RWPE1 (cell line): Measurements from ENCODE around the gene LPXN.
A peak's percentile ranks its signal among the peaks of the same experiment; 100 is the strongest.

Source experiments
- CTCF ChIA-PET: fragments of 350-600 bp; sonication (Branson Sonifier 250); formaldehyde crosslinking; extraction: SDS; loops from one replicate; lab custom pipeline; 2021; lab: Yijun Ruan, JAX
- POLR2A ChIA-PET: fragments of 400-600 bp; formaldehyde crosslinking; extraction: SDS; loops from one replicate; lab custom pipeline; 2020; ENCODE audit warnings: antibody characterized with exemption; ENCODE audit not compliant: low non-redundant PET; lab: Yijun Ruan, JAX
- DNase-seq: peaks from one replicate; pipeline ENCODE4 v3.0.0; 2012; ENCODE audit warnings: low spot score
- H3K27ac ChIP-seq: fragments of 450-650 bp; 2 replicates; pipeline ENCODE4 v1.5.1; 2017
- TF ChIP-seq, protein P1 (sequence below): fragments of 450-650 bp; conservative IDR thresholded peaks from 2 replicates; pipeline ENCODE4 v1.5.1; 2017; ENCODE audit warnings: low read depth, mild to moderate bottlenecking

LPXN gene

DNA sequence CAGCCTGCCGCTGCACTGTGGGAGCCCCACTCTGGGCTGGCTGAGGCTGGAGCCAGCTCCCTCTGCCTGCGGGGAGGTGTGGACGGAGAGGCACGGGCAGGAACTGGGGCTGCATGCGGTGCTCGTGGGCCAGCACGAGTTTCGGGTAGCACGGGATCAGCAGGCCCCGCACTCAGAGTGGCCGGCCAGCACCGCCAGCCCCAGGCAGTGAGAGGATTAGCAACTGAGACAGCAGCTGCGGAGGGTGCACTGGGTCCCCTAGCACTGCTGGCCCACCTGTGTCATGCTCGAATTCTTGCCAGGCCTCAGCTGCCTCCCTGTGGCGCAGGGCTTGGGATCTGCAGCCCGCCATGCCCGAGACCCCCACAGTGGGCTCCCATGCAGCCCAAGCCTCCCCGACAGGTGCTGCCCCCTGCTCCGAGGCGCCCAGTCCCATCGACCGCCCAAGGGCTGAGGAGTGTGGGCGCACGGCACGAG, 43.8 kb downstream of the LPXN start:
- no peak overlapping the region for H3K27ac ChIP-seq
- TF ChIP-seq, protein P1, sequence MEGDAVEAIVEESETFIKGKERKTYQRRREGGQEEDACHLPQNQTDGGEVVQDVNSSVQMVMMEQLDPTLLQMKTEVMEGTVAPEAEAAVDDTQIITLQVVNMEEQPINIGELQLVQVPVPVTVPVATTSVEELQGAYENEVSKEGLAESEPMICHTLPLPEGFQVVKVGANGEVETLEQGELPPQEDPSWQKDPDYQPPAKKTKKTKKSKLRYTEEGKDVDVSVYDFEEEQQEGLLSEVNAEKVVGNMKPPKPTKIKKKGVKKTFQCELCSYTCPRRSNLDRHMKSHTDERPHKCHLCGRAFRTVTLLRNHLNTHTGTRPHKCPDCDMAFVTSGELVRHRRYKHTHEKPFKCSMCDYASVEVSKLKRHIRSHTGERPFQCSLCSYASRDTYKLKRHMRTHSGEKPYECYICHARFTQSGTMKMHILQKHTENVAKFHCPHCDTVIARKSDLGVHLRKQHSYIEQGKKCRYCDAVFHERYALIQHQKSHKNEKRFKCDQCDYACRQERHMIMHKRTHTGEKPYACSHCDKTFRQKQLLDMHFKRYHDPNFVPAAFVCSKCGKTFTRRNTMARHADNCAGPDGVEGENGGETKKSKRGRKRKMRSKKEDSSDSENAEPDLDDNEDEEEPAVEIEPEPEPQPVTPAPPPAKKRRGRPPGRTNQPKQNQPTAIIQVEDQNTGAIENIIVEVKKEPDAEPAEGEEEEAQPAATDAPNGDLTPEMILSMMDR, result no peak
- ChIA-PET POLR2A (no interaction called here), CTCF (interaction anchor here (1.3 kb wide), 1 partner anchor 8 kb away, joined by 3 read pairs; no protein-coding TSS in a partner anchor)
- no peak for DNase-seq

- DNase-seq, result no peak
- ChIA-PET CTCF (no interaction called here), POLR2A (no interaction called here)
- no peak overlapping the region for H3K27ac ChIP-seq
- TF ChIP-seq, protein P1, result no peak
Measured at GRCh38 chr11:58530236-58530635, 45.4 kb downstream of the LPXN start.

DNA sequence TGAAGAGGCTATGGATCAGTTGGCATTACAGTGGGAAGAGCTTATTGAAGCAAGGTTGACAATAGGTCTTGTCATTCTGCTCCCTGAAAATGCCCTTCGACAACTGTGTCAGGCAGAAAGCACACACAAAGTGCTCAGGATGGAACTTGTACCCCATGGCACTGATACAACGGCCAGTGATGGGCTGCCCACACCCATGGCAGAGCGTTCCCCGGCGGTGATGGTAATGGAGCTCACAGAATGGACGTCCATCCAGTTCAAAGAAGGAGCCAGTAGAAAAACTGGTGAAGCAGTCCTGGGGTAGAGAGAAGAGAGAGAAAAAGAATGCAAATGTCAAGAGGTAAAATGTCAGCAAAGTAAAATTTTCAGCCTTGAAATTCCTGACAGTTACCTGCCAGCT, 48.2 kb downstream of the LPXN start:
- TF ChIP-seq, protein P1, result no peak
- POLR2A ChIA-PET, result no interaction called here
- DNase-seq, result no peak
- CTCF ChIA-PET, result no interaction called here
- no peak overlapping the region for H3K27ac ChIP-seq

DNA sequence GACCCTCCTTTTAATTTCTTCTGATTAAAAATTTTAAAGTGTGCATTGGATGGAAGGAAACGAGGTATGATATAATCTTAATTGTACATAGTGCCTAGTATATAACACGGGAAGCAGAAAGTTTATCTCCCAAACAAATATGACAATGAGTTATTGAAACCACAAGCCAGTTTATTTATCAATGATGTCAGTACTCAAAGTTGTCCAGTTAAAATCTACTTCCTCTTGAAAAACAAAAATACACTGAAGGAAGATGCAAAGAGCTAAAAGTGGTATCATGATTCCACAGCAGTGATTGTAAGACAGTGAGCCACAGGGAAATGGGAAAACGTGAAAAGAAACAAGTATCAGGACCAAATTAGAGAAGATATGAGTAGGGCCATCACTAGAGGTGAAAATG, 48.9 kb downstream of the LPXN start:
- POLR2A ChIA-PET, result no interaction called here
- CTCF ChIA-PET, result no interaction called here
- H3K27ac ChIP-seq, result no peak overlapping the region
- DNase-seq, result no peak
- TF ChIP-seq, protein P1, result no peak

GRCh38 chr11:58525037-58525614, 50.5 kb downstream of the LPXN start:
- TF ChIP-seq, protein P1, result no peak
- no peak for DNase-seq
- CTCF ChIA-PET, result interaction anchor here (0.5 to 1.5 kb wide), 10 partner anchors 7 to 1014 kb away, joined by 3 to 8 read pairs (median 3); no protein-coding TSS in a partner anchor
- H3K27ac ChIP-seq, result no peak overlapping the region
- POLR2A ChIA-PET, result no interaction called here

DNA sequence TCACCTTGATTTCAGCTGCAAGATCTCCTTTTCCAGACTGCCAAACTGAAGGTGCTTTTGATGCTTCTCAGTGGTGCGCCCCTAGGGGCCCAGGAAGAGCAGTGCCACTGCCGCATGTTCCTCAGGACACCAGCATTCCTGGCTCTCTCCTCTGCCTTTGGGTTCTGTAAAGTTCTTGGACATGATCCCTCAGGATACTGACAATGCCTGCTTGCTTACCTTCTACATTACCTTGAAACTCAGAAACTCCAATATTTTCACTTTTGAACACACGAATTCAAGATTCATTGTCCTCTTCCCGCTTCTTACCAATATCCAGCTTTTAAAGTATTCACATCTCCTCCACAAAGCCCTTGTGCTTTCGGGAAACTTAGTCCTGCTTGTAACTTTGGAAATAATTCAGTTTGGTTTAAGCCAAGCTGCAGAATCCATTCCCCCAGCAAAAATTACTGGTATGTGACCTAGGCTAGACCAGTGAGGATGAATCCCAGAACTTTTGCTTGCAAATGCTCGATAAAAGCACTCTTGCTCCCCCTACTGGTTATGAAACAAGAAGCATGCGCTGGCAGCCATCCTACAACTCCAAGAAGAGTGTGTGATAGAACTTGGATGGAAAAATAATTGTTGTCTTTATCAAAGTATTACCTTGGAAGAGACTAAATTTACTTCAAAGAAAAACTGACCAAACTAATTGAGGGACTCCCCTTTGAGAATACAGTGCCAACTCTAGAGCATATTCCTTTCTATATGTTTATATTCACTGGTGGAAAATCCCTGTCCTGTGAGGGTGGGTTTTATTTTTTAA, 51.2 kb downstream of the LPXN start:
- H3K27ac ChIP-seq, result no peak overlapping the region
- TF ChIP-seq, protein P1, result peak; percentile 85
- CTCF ChIA-PET, result interaction anchor here (0.6 to 1.5 kb wide), 15 partner anchors 8 to 979 kb away, joined by 3 to 8 read pairs (median 3); no protein-coding TSS in a partner anchor
- POLR2A ChIA-PET, result no interaction called here
- DNase-seq, result peak; percentile 55
